HCT116 (cell line): ENCODE results near the gene LMOD1. TPM values are rescaled to one million over a fixed set of nuclear protein-coding genes. Genes with fewer than 3 reads are reported as not detected.

Source experiments
- ATAC-seq: fragments of 200-7000 bp; cut with Tn5 transposase; 2 replicates; pipeline ENCODE4 v1.9.1; 2020; ENCODE audit warnings: mild to moderate bottlenecking, moderate library complexity
- BruUV-seq: library from RNA; stranded (reverse); fragments of 400-500 nt; replicated peaks from 2 replicates; lab custom pipeline; 2021; lab: Mats Ljungman, UMichigan
- CTCF ChIA-PET: fragments of 300-600 bp; sonication (Branson Sonifier 250); formaldehyde crosslinking; loops from one replicate; lab custom pipeline; 2021; ENCODE audit warnings: antibody characterized with exemption; lab: Charles Lee
- POLR2A ChIA-PET: fragments of 300-600, 350-600 bp; sonication (Branson Sonifier 250); formaldehyde crosslinking; loops from one replicate; lab custom pipeline; 2021; ENCODE audit warnings: antibody characterized with exemption; lab: Charles Lee
- RAD21 ChIA-PET, 2 experiments: fragments of 300-600 bp; sonication (Branson Sonifier 250); formaldehyde crosslinking; loops; one replicate each; lab custom pipeline; 2023; ENCODE audit warnings: low total read pairs in 2 of 2; ENCODE audit not compliant: uncharacterized antibody in 2 of 2, unreplicated experiment in 2 of 2, low non-redundant PET in 1 of 2; lab: Charles Lee
- DNase-seq: peaks from one replicate; pipeline ENCODE4 v3.0.0-alpha.2; 2010; ENCODE audit warnings: low read depth, low spot score
- H2AFZ ChIP-seq: fragments of 200-600 bp; shearing (Covaris generic), sonication (generic); 2 replicates; pipeline ENCODE4 v1.6.1; 2017; ENCODE audit warnings: low read depth, mixed run types, mixed read lengths, antibody characterized with exemption, low read length; ENCODE audit not compliant: poor library complexity, severe bottlenecking
- H3K27ac ChIP-seq: 2 replicates; pipeline ENCODE4 v1.5.1; 2012; ENCODE audit warnings: low read depth, low read length
- H3K27me3 ChIP-seq: fragments of 200-600 bp; sonication (generic); 2 replicates; pipeline ENCODE4 v1.6.1; 2016; ENCODE audit warnings: mixed run types, low read length, mixed read lengths; ENCODE audit not compliant: insufficient read depth
- H3K36me3 ChIP-seq, 2 experiments: fragments of 200-500 bp in 1 of 2; fragments of 200-600 bp in 1 of 2; sonication (Bioruptor generic) in 1 of 2; sonication (generic) in 1 of 2; 2 replicates each; pipeline versions ENCODE4 v1.5.1 to v1.6.1; 2014 to 2016; ENCODE audit warnings: low read length in 2 of 2, inconsistent platforms in 1 of 2, mixed read lengths in 1 of 2, mixed run types in 1 of 2; ENCODE audit not compliant: insufficient read depth in 2 of 2, control insufficient read depth in 1 of 2
- H3K4me1 ChIP-seq, 2 experiments: fragments of 200-600 bp in 1 of 2; sonication (generic) in 1 of 2; 2 replicates each; pipeline versions ENCODE4 v1.5.1 to v1.6.1; 2012 to 2017; ENCODE audit warnings: low read length in 2 of 2, inconsistent platforms in 1 of 2, mild to moderate bottlenecking in 1 of 2, mixed read lengths in 1 of 2, mixed run types in 1 of 2, moderate library complexity in 1 of 2; ENCODE audit not compliant: insufficient read depth in 2 of 2, control insufficient read depth in 1 of 2
- H3K4me2 ChIP-seq: fragments of 200-600 bp; sonication (generic); 2 replicates; pipeline ENCODE4 v1.6.1; 2017; ENCODE audit warnings: mixed run types, low read length, mixed read lengths
- H3K4me3 ChIP-seq, 2 experiments: fragments of 200-600 bp in 1 of 2; sonication (generic) in 1 of 2; replicated peaks in 1 of 2; 2 replicates each; pipeline ENCODE4 v1.5.1; 2011 to 2016; ENCODE audit warnings: low read length in 2 of 2, control low read depth in 1 of 2, low read depth in 1 of 2, mild to moderate bottlenecking in 1 of 2, mixed read lengths in 1 of 2, mixed run types in 1 of 2
- H3K79me2 ChIP-seq: fragments of 200-600 bp; sonication (generic); 2 replicates; pipeline ENCODE4 v1.6.1; 2017; ENCODE audit warnings: mild to moderate bottlenecking, mixed run types, low read length, moderate library complexity, mixed read lengths; ENCODE audit not compliant: insufficient read depth
- H3K9ac ChIP-seq: fragments of 200-600 bp; sonication (generic); 2 replicates; pipeline ENCODE4 v1.6.1; 2016; ENCODE audit warnings: low read length, mixed read lengths
- H3K9me2 ChIP-seq: fragments of 200-600 bp; sonication (generic), shearing (Covaris generic); 2 replicates; pipeline ENCODE4 v1.6.1; 2017; ENCODE audit warnings: mixed run types, mild to moderate bottlenecking, moderate library complexity; ENCODE audit not compliant: insufficient read depth
- H3K9me3 ChIP-seq, 2 experiments: fragments of 200-500 bp in 1 of 2; fragments of 200-600 bp in 1 of 2; sonication (Bioruptor generic) in 1 of 2; sonication (generic) in 1 of 2; 2 replicates each; pipeline ENCODE4 v1.6.1; 2014 to 2017; ENCODE audit warnings: low read length in 2 of 2, mixed read lengths in 2 of 2, inconsistent platforms in 1 of 2, low read depth in 1 of 2, mild to moderate bottlenecking in 1 of 2, mixed run types in 1 of 2, moderate library complexity in 1 of 2; ENCODE audit not compliant: control insufficient read depth in 1 of 2, insufficient read depth in 1 of 2
- H4K20me1 ChIP-seq: fragments of 200-600 bp; sonication (generic), shearing (Covaris generic); 2 replicates; pipeline ENCODE4 v1.6.1; 2017; ENCODE audit warnings: mixed run types, mild to moderate bottlenecking, moderate library complexity; ENCODE audit not compliant: insufficient read depth
- CBX3 ChIP-seq: IDR thresholded peaks from 2 replicates; pipeline ENCODE4 v1.6.1; 2012; ENCODE audit warnings: low read depth
- CEBPB ChIP-seq: IDR thresholded peaks from 2 replicates; pipeline ENCODE4 v1.6.1; 2012; ENCODE audit warnings: low read depth
- ELF1 ChIP-seq: IDR thresholded peaks from 2 replicates; pipeline ENCODE4 v1.6.1; 2012; ENCODE audit warnings: low read depth, borderline replicate concordance
- EZH2 ChIP-seq: fragments of 200-600 bp; sonication (generic); IDR thresholded peaks from 2 replicates; pipeline ENCODE4 v1.6.1; 2017; ENCODE audit warnings: antibody characterized with exemption, mixed run types
- POLR2A ChIP-seq: IDR thresholded peaks from 2 replicates; pipeline ENCODE4 v1.7.0; 2011; ENCODE audit warnings: borderline replicate concordance; ENCODE audit not compliant: insufficient read depth, insufficient read length; ENCODE audit errors: extremely low read depth
- RAD21 ChIP-seq: IDR thresholded peaks from 2 replicates; pipeline ENCODE4 v1.6.1; 2012; ENCODE audit warnings: low read depth, mild to moderate bottlenecking
- intact Hi-C: fragments of 100-400 bp; cut with micrococcal nuclease; formaldehyde crosslinking; loops from 2 replicates; pipeline ENCODE4 v1.10.0; 2022
- total RNA-seq: library from RNA; stranded (reverse); gene quantifications from one replicate; pipeline ENCODE4 v1.2.1, GENCODE V29; 2021; ENCODE audit not compliant: unreplicated experiment
- TF ChIP-seq, protein P1 (sequence below): IDR thresholded peaks from 2 replicates; pipeline ENCODE4 v1.6.1; 2012; ENCODE audit warnings: low read depth
- TF ChIP-seq, protein P2 (sequence below): IDR thresholded peaks from 2 replicates; pipeline ENCODE4 v1.6.1; 2012

Gene LMOD1
- total RNA-seq, 1 experiment from 2014 or later = 0.12 TPM

DNA sequence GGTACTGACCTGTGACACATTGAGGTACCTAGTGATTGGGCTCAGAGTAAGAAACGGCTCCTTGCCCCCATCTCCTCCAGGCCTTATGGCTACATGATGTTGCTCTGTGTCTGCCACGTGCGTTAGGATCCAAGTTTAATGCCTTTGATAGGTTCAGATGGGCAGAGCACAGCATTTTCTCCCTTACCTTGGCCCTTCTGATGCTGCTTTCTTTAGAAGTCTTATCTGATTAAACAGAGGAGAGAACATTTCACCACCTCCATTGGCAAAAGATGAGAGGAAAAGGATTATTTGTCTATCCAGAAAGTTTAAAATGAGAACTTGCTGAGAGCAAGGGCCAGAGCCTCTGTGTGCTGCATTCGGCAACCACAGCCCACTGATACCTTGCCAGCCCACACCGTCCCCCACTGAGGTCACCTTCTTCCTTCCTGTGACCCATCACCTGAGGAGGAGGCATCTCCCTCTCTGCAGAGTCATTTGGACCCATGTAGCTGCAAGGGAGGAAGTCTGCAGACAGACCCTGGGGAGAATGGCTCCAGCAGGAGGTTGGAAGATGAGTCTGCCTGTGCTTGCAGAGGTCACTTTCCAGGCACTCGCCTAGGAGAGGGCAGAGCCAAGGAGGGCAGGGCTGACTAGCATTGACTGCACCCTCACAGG lies 41.0 kb downstream of the LMOD1 start:
- H3K4me1 ChIP-seq = no peaks in the 10 kb centered on the region
- H3K27ac ChIP-seq = no peak overlapping the region
- ATAC-seq (no peak), DNase-seq (no peak)
- H3K79me2 ChIP-seq = no peaks in the 10 kb centered on the region
- RAD21 ChIA-PET = no interaction called here
- CTCF ChIA-PET = interaction anchor here (1.0 to 1.6 kb wide), 2 partner anchors 9 kb away, joined by 4 to 6 read pairs; no protein-coding TSS in a partner anchor
- H4K20me1 ChIP-seq = no peaks in the 10 kb centered on the region
- H3K4me2 ChIP-seq = no peak overlapping the region
- no peaks in the 10 kb centered on the region for H3K9me2 ChIP-seq
- intact Hi-C loops = no loop called here
- H3K9me3 ChIP-seq = no peaks in the 10 kb centered on the region
- H3K9ac ChIP-seq = no peak overlapping the region
- POLR2A ChIA-PET = no interaction called here
- no peak overlapping the region for H2AFZ ChIP-seq
- BruUV-seq = no TSS peak
- H3K36me3 ChIP-seq = no peaks in the 10 kb centered on the region
- H3K4me3 ChIP-seq = no peak overlapping the region
- no peak for TF ChIP-seq CEBPB
- TF ChIP-seq POLR2A = no peak
- TF ChIP-seq, protein P1, sequence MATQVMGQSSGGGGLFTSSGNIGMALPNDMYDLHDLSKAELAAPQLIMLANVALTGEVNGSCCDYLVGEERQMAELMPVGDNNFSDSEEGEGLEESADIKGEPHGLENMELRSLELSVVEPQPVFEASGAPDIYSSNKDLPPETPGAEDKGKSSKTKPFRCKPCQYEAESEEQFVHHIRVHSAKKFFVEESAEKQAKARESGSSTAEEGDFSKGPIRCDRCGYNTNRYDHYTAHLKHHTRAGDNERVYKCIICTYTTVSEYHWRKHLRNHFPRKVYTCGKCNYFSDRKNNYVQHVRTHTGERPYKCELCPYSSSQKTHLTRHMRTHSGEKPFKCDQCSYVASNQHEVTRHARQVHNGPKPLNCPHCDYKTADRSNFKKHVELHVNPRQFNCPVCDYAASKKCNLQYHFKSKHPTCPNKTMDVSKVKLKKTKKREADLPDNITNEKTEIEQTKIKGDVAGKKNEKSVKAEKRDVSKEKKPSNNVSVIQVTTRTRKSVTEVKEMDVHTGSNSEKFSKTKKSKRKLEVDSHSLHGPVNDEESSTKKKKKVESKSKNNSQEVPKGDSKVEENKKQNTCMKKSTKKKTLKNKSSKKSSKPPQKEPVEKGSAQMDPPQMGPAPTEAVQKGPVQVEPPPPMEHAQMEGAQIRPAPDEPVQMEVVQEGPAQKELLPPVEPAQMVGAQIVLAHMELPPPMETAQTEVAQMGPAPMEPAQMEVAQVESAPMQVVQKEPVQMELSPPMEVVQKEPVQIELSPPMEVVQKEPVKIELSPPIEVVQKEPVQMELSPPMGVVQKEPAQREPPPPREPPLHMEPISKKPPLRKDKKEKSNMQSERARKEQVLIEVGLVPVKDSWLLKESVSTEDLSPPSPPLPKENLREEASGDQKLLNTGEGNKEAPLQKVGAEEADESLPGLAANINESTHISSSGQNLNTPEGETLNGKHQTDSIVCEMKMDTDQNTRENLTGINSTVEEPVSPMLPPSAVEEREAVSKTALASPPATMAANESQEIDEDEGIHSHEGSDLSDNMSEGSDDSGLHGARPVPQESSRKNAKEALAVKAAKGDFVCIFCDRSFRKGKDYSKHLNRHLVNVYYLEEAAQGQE = no peak
- TF ChIP-seq, protein P2, sequence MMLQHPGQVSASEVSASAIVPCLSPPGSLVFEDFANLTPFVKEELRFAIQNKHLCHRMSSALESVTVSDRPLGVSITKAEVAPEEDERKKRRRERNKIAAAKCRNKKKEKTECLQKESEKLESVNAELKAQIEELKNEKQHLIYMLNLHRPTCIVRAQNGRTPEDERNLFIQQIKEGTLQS = no peak
- no peak for TF ChIP-seq CBX3
- TF ChIP-seq ELF1 = no peak
- no peak for TF ChIP-seq EZH2
- no peak for TF ChIP-seq RAD21
- H3K27me3 ChIP-seq = no peaks in the 10 kb centered on the region
